ENCODE data around the gene FAM163A. TPM values are rescaled to one million over a fixed set of nuclear protein-coding genes. Genes with fewer than 3 reads are reported as not detected.
"Not testable (repeated sequence)": the region's sequence is repeated elsewhere in the genome, so short reads cannot be mapped to it uniquely, and the experiment has no call there.

FAM163A gene
- total RNA-seq = under 1 TPM in 1 of 4 donors, not detected in 3; 0.21 TPM

DNA sequence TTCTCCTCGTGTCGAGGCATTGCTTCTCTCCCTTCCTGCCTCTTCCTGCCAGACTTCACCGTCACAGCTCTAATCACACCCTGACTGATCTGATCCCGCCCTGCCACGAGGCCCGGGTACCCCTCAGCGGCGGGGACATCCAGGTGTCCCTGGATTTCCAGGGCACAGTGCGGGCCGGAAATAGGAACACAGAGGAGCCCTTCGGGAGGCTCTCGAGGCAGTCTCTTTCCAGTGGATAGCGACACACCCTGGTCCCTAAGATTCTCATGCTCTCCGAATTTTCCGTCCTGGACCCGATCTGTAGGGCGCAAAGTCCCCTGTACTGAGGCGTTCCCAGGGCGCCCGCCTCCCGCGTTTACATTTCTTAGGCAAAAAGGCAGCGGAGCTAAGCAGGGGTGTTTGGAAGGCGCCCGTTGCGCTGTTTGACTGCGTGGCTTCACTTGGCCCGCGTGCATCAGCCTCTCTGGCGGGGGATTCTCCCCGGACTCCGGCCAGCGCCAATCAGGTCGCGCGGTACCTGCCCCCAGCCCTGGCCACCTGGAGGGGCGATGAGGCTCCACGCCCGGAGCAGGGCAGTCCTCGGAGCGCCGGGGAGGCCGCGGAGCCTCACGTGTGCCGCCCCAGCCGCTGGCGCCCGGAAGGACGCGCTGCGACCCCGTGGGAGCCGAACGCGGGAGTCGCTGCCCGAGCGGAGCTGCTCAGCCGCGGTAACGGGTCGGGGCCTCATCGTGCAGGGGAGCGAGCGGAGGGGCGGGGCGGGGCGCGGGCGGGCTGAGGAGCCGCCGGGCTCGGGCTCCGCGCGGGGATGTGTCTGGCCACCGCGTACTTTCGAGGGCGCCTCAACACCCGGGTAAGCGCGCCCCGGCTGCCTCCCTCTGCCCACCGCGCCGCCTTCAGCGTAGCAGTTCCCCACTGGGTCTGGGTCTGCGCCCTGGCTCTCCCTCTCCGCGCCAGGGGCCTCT is at the start of gene FAM163A:
Gene FAM163A (plus strand): TSS at position 575 of the 962 bp plus-strand sequence. CDS start 69,807 bp downstream, outside the sequence.
- H3K36me3 ChIP-seq = no peaks in the 10 kb centered on the region
- no peaks in the 10 kb centered on the region for H3K9me3 ChIP-seq
- TF ChIP-seq, protein P1, sequence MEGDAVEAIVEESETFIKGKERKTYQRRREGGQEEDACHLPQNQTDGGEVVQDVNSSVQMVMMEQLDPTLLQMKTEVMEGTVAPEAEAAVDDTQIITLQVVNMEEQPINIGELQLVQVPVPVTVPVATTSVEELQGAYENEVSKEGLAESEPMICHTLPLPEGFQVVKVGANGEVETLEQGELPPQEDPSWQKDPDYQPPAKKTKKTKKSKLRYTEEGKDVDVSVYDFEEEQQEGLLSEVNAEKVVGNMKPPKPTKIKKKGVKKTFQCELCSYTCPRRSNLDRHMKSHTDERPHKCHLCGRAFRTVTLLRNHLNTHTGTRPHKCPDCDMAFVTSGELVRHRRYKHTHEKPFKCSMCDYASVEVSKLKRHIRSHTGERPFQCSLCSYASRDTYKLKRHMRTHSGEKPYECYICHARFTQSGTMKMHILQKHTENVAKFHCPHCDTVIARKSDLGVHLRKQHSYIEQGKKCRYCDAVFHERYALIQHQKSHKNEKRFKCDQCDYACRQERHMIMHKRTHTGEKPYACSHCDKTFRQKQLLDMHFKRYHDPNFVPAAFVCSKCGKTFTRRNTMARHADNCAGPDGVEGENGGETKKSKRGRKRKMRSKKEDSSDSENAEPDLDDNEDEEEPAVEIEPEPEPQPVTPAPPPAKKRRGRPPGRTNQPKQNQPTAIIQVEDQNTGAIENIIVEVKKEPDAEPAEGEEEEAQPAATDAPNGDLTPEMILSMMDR (IDR thresholded peaks at IDR 0.05) = no peak
- no peak for TF ChIP-seq POLR2A (IDR thresholded peaks at IDR 0.05)
- H3K4me1 ChIP-seq = peaks cover 0 to 15% of the 10 kb centered on the region in 2 donors
- intact Hi-C loops (cut with DNase I; ENCODE audit: low total_unique reads) = no loop called here
- no peak within 1 kb of the TSS for H3K27ac ChIP-seq
- peaks cover 5 to 20% of the 10 kb centered on the region in 2 donors for H3K27me3 ChIP-seq
- H3K4me3 ChIP-seq = peak within 1 kb of the TSS in 1 of 2 donors; percentile 9
- DNase-seq = no peak

DNA sequence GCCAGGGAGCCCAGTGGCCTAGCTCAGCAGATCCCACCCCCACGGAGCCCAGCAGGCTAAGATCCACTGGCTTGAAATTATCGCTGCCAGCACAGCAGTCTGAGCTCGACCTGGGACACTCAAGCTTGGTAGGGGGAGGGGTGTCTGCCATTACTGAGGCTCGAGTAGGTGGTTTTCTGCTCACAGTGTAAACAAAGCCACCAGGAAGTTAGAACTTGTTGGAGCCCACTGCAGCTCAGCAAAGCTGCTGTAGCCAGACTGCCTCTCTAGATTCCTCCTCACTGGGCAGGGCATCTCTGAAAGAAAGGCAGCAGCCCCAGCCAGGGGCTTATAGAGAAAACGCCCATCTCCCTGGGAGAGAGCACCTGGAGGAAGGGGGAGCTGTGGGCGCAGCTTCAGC is 48.6 kb upstream of the FAM163A start:
- H3K4me1 ChIP-seq; H3K27me3 ChIP-seq; intact Hi-C loops (cut with DNase I; ENCODE audit: low total_unique reads); H3K4me3 ChIP-seq; DNase-seq; H3K27ac ChIP-seq; H3K36me3 ChIP-seq; H3K9me3 ChIP-seq: not testable (repeated sequence)

DNA sequence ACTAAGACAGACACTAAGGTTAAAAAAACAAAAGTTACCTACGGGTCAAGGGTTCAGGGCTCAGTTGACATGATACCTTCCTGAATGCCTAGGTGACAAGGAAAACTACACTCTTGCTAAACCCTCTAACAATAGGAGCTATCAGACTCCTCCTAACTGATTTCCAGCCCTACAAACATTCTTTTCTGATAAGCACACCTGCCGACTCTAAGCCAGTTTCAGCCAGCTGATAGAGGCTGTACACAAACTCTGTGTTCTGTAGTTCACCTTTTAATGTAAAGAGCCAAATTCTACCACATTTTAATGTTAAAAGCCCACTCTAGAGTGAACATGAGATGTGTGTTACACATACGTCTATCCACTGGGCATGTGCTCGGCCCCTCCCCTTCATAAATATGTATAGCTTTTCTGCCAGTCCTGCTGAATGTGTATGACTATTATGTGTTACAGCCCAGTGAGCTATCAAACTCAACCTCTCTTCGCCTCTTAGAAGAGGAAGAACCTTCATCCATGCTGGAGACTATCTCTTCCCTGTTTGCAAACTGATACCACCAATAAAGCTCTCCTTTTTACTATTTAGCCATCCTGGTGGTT is 40.0 kb upstream of the FAM163A start:
- Histone ChIP-seq H3K9me3 (no peaks in the 10 kb centered on the region), H3K4me3 (no peak overlapping the region), H3K27ac (no peak overlapping the region), H3K27me3 (no peaks in the 10 kb centered on the region), H3K36me3 (no peaks in the 10 kb centered on the region), H3K4me1 (no peaks in the 10 kb centered on the region)
- no peak for TF ChIP-seq POLR2A (IDR thresholded peaks at IDR 0.05)
- TF ChIP-seq, protein P1 (IDR thresholded peaks at IDR 0.05) = no peak
- intact Hi-C loops (cut with DNase I; ENCODE audit: low total_unique reads) = no loop called here
- no peak for DNase-seq

DNA sequence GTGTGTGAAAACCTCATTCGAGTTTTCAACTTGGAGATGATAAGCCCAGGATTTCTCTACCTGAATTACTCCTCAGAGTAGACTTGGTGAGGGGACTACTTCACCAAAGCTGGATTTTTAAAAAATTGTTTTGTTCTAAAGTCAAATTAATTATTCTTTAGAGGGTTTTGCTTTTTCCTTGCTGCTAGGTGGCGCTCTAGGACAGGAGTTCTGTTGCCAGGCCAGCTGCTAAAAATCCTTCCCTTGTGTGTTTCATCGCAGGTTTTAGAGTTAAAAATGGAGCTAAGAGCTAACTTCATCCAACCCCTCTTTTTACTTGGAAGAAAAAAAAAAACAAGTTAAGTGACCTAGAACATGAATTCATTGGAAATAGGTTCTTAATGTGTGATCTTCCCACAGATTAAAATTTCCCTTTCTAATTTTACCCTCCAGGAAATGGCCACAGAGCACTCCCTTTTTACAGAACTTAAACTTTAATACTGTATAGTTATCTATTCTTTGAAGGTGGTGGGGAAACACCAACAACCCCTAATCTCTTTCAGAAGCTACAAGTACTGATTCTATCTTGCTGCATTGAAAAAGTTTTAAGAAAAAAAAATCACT is 36.7 kb upstream of the FAM163A start:
- Histone ChIP-seq H3K36me3 (no peaks in the 10 kb centered on the region), H3K27ac (no peak overlapping the region), H3K4me3 (no peak overlapping the region), H3K4me1 (no peaks in the 10 kb centered on the region), H3K9me3 (no peaks in the 10 kb centered on the region), H3K27me3 (no peaks in the 10 kb centered on the region)
- peak; percentile 31 to 36 for DNase-seq
- intact Hi-C loops (cut with DNase I; ENCODE audit: low total_unique reads) = loop anchor here (5.0 kb wide), 1 partner anchor 106 kb away; no protein-coding TSS in a partner anchor
- TF ChIP-seq, protein P1 (IDR thresholded peaks at IDR 0.05) = peak; percentile 47 to 75 (median 63)
- TF ChIP-seq POLR2A (IDR thresholded peaks at IDR 0.05) = no peak

DNA sequence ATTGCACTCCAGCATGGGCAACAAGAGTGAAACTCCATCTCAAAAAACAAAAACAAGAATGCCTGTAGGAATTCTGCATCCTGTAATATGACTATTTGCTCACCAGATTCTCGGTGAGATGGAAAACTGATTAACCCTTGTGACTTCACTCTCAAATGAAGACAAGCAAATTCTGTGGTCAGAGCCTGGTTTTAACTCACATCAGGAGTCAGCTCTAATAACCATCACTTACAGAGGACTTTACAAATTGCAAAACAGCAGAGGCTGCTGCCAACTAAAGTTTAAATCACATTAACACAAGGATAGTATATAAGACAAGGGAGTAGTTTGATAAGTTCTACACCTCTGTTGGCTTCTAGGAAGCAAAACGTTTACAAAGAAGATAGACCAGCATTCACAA is 35.7 kb upstream of the FAM163A start:
- Histone ChIP-seq H3K27ac (no peak overlapping the region), H3K27me3 (no peaks in the 10 kb centered on the region), H3K36me3 (no peaks in the 10 kb centered on the region), H3K4me3 (no peak overlapping the region), H3K4me1 (no peaks in the 10 kb centered on the region), H3K9me3 (no peaks in the 10 kb centered on the region)
- intact Hi-C loops (cut with DNase I; ENCODE audit: low total_unique reads) = loop anchor here (5.0 kb wide), 1 partner anchor 105 kb away; no protein-coding TSS in a partner anchor
- no peak for TF ChIP-seq POLR2A (IDR thresholded peaks at IDR 0.05)
- TF ChIP-seq, protein P1 (IDR thresholded peaks at IDR 0.05) = no peak
- DNase-seq = no peak

Measured in uterus (tissue), 4 donors.